ENCODE data around the gene EFEMP2.

EFEMP2 gene

DNA sequence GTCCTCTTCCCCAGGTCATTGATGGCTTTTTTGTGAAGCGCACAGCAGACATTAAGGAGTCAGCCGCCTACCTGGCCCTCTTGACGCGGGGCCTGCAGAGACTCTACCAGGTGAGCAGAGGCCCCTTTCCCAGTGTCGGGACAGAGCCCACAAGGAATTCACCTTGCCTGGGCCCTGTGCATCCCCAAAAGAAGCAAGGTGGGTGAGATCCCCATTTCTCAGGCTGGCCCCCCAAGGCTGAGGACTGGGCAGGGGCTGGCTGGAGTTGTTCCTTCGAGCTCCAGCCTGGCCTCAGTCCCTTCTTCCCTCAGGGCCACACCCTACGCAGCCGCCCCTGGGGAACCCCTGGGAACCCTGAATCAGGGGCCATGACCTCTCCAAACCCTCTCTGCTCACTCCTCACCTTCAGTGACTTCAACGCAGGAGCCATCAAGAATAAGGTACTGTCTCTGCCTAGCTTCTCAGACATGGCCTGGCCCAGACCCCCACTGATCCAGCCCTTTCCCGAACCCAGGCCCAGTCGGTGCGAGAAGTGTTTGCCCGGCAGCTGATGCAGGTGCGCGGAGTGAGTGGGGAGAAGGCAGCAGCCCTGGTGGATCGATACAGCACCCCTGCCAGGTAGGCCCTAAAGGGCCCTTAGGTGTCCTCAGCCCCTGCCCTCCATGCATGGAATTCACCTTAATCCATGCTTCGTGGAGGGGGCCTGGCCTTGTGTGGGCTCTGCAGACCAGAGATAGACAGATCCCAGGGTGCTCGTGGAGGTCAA lies 7.7 kb downstream of the EFEMP2 start:
- no peak for FAIRE-seq

DNA sequence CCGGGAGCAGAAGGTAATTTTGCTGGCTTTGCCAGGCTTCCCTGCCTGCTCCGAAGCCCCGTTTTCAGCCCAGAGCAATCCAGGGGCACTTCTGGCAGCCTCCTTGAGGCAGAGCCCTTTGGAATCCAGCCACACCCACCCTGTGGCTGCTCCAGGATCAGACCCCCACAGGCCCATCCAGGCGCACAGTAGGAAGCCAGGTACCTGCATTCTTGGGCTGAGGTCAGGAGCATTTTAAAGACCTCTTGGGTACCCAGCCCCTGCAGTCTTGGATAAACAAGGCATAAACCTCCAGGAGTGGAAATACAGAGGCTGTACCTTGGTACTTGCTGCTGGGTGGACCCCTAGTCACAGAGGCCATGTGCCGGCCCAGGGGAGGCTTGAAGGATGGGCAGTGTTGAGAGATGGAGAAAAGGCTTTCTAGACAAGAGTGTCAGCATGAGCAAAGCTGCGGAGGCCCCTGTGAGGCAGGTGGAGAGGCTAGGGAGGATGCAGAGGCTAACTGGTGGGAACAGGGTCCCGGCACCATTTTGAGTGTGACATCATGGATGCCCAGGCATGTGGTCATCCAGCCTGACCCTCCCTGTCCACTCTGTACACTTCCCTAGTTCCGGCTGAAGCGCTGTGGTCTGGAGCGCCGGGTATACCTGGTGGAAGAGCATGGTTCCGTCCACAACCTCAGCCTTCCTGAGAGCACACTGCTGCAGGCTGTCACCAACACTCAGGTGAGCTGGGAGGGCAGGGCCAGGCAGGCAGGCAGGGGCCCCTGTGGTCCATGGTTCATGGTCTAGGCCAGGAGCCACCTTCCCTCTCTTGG lies 8.5 kb downstream of the EFEMP2 start:
- no peak for FAIRE-seq

DNA sequence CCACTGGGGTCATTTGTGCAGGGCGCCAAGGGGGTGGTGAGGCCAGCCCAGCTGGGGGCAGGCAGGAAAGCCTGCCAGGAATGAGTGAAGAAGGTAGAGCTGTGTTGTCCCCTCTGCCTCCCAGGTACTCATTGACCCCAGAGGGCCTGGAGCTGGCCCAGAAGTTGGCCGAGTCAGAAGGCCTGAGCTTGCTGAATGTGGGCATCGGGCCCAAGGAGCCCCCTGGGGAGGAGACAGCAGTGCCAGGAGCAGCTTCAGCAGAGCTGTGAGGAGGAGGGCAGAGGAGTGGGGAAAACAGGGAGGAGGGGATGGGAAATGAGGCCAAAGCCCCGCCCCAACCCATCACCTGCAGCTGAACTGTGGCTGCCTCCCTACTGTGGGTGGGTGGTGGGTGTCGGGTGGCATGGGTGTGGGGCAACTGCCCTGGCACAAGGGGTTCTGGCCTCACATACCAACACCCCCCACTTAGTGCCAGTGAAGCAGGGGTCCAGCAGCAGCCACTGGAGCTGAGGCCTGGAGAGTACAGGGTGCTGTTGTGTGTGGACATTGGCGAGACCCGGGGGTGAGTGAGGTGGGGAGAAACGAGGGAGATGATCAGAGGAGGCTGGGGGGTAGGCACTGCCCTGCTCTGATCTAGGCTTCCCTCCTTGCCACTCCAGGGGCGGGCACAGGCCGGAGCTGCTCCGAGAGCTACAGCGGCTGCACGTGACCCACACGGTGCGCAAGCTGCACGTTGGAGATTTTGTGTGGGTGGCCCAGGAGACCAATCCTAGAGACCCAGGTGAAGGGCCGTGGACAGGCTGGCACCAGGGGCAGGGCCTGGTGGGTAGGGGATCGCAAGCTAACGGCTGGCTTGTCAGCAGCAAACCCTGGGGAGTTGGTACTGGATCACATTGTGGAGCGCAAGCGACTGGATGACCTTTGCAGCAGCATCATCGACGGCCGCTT lies 9.4 kb downstream of the EFEMP2 start:
- FAIRE-seq, result no peak

DNA sequence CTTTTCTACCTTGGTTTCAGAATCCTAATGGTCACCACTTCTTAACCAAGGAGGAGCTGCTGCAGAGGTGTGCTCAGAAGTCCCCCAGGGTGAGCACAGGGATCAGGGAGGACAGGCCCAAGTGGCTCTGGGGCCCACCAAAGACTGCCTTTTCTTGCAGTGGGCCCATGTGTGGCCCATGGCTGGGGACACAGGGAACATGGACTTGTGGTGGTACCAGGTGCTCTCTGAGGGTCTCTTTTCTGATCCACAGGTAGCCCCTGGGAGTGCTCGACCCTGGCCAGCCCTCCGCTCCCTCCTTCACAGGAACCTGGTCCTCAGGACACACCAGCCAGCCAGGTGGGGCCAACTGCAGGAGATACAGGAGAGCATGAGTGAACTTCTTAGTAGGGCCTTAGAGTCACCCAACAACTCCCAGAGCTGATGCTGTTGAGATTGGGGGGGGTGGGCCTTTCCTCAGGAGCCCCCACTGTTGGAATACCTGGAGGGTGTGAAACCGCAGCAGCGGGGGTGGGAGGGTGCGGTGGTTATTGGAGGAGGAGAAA lies 10.3 kb downstream of the EFEMP2 start:
- FAIRE-seq, result no peak

DNA sequence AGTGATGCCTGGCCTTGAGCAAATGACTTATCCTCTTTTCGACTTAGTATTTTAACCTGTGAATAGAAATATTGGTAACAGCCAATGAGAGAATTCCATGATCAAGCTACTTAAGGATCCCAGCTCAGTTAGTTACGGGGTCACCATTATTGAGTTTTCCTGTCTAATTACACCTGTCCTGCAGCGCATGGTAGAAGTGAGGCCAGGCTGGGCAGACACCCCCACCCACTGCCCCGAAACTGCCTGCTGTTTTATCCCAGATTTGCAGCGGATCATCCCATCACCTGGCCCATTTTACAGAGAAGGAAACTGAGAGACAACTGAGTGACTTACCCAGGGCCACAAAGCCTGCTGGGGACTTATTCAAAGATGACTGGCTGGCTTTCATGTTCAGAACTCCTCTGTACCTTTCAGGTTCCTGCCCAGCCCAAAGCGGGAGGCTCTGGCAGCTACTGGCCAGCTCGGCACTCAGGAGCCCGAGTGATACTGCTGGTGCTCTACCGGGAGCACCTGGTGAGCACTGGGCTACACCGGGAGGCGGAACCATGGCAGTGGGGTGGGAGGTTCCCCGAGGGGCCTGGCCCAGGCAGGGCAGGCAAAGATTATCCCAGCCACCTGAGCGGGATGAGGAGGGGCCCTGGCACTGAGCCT lies 10.9 kb downstream of the EFEMP2 start:
- no peak for FAIRE-seq

DNA sequence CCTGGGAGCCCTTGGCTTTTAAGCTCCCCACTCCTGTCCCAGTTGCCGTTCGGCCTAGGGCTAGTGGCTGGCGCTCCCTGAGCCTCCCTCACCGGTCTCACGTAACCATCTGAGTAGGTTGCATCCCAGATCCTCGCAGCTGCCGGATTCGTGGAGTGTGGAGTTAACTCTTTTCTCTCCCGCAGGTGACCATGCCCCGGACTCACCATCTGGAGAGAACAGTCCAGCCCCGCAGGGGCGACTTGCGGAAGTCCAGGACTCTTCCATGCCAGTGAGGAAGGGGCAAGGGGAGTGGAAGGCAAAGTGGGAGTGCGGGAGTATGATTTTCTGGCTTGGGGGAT lies 11.5 kb downstream of the EFEMP2 start:
- FAIRE-seq, result no peak

DNA sequence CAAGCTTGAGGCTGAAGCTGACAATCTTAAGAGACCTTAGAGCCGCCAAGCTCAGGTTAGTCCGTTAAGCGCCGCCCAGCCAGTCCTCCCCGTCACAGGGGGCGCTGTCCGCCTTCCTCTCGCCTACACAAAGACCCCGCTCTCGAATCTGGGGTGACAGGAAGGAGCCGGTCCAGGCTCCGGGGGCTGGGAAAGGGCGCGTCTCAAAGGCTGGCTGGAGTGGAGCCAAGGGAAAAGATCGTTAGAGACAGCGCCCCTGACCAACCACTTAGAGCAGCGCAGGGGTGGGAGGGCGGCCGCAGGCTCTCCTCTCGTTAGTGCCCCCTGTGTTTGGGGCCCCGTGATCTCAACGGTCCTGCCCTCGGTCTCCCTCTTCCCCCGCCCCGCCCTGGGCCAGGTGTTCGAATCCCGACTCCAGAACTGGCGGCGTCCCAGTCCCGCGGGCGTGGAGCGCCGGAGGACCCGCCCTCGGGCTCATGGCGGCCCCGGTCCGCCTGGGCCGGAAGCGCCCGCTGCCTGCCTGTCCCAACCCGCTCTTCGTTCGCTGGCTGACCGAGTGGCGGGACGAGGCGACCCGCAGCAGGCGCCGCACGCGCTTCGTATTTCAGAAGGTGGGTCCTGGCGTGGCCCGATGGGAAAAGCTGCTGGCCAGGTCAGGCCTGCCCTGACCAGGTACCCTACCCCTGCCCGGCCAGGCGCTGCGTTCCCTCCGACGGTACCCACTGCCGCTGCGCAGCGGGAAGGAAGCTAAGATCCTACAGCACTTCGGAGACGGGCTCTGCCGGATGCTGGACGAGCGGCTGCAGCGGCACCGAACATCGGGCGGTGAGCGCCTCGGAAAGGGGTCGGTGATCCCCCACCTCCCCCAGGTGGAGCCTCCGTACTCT lies 12.1 kb downstream of the EFEMP2 start, which contains the start of gene MUS81:
Gene MUS81 (plus strand): TSS at position 156 of the 887 bp plus-strand sequence. CDS start 321 bp downstream, at position 477.
- FAIRE-seq, result no peak

DNA sequence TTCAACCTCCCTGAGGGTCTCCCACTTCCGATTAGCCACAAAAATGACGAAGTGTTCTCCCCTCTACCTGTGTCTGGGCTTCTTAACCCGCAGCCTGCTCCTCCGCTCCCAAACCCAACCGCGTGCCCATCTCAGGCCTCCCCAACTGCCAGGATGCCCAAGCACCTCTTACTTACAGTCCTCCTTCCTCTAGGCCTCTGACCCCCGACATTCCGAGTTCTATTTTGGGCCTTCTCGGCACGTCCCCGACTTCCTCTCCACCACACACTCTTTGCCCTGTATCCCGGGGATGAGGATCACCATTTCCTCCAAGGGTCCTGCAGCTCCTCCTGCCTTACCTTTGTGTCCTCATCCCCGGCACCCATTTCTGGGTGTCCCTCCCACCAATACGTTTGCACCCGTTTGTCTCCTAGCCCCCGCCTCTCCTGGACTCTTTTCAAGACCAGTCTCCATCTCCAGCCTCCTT lies 12.8 kb downstream of the EFEMP2 start:
- no peak for FAIRE-seq

DNA sequence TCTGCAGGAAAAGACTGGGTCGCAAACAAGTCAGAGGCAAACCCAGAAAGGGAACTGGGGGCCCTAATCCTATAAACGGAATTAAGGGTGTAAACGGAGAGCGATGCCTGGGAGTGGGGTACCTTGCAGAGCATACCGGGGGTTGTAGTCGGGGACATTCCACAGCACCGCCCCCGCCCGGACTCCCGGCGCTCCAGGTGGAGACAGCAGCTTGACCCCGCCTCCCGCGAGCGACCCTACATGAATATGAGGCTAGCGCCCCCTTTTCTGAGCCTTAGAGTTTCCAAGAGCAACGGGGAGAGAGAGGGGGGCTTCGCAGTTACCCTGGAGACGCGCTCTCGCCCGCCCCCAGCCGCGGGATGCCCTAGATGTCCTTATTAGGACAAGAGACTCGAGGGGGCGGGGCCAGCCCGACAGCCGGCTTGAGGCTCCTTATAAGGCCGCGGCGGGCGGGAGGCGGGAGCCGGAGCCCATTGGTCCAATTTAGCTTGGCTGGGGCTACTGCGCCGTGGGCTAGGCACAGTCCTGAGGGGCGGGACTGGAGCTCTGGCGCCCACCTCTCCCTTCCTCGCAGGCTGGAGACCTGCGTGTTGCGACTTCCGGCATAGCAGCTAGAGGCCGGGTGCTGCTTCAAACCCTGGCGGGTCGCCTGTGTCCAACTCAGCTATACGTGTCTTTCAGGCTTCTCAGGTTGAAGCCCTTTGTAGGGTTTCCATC lies 13.3 kb downstream of the EFEMP2 start:
- FAIRE-seq, result no peak

DNA sequence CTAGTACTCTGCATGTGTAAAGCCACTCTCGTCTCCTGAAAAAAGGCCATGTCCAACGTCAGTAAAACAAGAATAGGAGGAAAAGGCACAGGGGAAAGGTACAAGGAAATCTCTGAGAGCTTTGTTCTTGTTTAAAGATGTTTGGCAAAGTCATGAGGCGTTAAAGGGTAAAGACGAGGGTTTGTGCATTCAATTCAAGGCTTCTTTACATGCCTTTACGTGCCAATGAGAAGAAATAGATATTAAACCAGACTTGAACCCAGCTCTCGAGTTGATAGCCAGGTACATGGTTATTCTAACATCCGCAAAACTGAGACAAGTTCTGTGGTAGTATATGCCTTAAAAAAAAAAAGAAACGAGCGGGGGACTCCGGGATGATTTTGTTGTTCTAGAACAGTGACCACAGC lies 13.9 kb downstream of the EFEMP2 start:
- no peak for FAIRE-seq

DNA sequence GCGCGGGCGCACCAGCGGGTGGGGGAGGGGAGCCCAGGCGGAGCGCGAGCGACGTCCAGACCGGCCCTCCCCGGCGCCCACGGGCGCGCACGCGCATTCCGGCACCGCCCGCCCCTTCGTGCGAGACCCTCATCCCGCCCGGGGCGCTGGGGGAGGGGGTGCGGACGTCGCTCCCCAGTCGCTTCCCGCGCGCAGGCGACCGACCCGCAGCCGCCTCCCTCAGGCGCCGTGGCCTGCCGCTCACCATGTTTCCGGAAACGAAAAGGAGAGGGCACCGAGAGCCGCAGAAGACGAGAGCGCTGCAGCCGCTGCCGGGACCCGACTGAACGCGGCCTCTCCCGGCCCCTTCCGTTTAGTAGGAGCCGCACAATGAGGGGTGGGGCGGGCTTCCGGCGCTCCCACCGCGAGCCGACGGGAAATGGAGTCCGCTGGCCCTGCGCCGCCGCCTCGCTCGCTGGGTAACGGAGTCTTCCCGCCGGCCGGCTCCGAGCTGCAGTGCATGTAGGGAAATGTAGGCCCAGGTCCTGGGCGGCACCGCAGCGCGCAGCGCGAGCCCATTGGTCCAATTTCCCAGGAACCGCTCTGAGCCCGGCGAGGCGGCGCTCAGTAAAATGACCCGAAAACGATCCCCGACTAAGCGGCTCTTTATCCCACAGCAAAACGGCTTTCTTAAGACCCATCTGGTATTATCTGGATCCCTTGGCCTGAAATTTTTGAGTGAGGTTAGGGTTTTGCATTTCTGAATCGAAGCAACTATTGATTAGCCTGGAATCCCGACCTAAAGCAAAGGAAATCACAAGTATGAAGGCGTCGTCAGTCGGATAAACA lies 14.5 kb downstream of the EFEMP2 start, which contains the start of gene CFL1:
Gene CFL1 (minus strand): TSS at position 328 of the 828 bp plus-strand sequence. CDS start 81 bp downstream, at position 247.
- peak; percentile 47 for FAIRE-seq

DNA sequence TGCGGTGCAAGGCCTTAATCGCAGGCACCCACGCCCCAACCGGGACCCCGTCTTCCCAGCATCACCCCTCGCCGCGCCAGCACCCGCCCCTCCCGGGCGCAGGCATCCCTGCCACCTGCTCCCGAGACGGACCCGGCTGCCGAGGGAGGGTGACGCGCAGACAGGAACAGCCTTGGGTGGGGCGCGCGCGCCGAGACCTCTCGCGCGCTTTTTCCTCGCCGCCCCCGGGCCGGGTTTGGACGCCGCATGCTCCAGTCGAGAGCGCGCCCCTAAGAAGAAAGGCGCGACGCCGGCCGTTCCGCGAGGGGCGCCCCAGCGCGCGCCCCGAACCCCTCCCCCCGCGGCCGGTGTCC lies 15.1 kb downstream of the EFEMP2 start:
- FAIRE-seq, result no peak

DNA sequence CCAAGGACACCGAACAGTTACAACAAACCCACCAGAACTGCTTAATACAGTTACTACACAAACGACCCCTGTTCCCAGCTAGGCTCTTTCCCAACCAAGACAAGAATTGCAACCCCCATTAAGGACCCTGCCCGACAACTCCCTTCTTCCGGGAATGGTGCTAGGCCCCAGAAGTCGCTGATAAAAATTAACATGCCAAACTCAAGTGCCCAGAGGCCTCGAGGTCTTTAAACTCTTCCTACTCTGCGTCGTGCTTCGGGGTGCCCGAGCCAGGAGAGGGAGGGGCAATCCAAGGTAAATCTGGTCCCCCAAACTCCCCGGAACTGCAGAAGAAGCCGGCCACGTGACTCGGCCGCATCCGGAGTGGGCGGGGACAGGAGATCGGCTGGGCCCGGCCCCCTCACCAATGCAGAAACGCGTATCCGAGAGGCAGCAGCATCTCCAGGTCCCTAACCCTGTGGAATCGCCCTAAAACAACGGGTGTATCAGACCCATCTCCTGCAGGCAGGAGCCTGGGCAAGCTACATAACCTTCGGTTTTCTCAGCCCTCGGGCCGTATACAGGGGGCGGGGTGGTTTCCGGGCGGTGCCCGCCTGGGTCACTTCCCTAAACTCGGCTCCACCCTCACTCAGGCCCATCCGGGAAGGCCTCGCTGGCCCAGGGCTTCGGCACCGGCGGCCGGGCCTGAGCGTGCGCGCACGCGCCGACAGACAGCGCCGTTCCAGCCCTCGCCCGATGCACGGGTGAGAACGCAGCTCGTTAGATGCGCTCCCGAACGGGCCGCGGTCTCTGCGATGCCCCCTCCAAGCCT lies 15.7 kb downstream of the EFEMP2 start:
- no peak for FAIRE-seq

DNA sequence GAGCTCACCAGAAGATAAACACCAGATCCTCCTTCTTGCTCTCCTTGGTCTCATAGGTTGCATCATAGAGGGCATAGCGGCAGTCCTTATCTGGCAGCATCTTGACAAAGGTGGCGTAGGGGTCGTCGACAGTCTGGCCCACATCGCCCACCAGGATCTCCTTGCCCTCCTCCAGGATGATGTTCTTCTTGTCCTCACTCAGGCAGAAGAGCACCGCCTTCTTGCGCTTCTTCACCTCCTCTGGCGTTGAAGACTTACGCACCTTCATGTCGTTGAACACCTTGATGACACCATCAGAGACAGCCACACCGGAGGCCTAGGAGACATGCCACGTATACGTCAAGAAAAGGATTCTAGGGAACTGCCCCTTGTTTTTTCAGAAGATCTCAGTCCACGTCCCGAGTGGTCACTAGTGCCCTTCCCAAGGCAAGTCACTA lies 16.7 kb downstream of the EFEMP2 start:
- no peak for FAIRE-seq

DNA sequence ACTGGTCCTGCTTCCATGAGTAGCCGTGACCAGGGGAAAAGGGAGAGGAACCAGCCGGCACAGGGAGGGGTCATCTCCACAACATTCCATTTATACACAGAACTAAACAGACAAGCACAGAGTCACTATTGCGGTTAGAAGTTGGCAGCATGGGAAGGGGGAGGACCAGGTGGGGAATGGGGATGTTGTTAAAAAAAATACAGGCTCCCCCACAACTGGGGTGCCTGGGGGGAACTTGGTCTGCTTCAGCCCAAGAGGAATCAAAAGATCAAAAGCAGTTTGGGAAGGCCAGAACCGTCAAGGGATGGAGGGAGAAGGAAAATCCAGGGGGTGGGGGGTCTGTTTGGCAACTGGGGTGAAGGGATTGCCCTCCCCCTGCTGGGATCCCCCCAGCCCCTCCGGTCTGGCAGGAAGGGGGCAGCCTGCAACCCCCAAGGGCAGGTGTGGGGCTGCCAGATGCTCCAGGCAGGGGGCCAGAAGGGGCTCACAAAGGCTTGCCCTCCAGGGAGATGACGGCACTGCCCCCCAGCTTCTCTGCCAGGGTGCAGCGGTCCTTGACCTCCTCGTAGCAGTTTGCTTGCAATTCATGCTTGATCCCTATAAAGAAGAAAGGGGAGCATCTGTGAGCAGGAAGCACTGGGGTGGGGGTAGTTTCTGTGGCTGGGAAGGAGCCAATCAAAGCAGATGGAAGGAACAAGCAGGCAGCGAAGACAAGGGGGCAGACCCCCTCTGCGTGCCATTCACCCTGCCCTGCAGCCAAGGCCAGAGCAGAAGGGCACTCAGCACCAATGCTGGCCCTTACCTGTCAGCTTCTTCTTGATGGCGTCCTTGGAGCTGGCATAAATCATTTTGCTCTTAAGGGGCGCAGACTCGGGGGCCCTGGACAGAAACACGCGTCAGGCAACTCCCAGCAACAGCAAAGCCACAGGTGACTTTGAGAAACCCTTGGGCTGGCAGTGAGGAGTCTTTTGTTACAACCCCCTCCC lies 17.5 kb downstream of the EFEMP2 start:
- FAIRE-seq, result no peak

DNA sequence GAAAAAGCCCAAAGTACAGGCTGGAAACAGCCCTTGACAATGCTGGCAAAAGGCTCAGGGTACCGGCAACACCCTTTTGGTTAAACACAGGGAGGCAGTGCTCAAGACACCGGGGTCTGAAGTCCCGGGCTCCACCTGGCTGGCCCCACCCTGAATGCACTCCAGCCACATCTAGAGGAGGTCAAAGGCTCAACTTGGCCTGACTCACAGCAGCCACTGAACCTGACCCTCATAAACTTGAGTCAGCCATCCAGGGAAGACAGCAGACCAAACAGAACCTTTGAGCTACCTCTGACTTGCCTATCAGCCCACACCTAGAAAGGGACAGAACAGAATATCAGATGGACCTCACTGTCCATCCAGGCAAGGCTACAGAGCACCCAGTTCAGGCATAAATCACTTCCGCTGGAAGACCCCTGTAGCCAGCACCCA lies 18.4 kb downstream of the EFEMP2 start:
- FAIRE-seq, result no peak
